IPS-18c (cell line): ENCODE data around the gene TMEM132D.
"Not testable (repeated sequence)": the region's sequence is repeated elsewhere in the genome, so short reads cannot be mapped to it uniquely, and the experiment has no call there.

ENCODE experiments used
- H3K4me3 ChIP-seq: 2 replicates; pipeline ENCODE4 v1.7.0; 2013; ENCODE audit warnings: low read depth, mild to moderate bottlenecking, low read length, moderate library complexity; ENCODE audit not compliant: insufficient read depth
- H3K9me3 ChIP-seq: one replicate; pipeline ENCODE4 v1.6.1; 2013; ENCODE audit warnings: mild to moderate bottlenecking, low read length, moderate library complexity; ENCODE audit not compliant: control insufficient read depth, insufficient read depth

TMEM132D gene

GRCh38 chr12:129201029-129201428, 702.8 kb downstream of the TMEM132D start:
- H3K4me3 ChIP-seq = no peak overlapping the region
- H3K9me3 ChIP-seq = no peaks in the 10 kb centered on the region

GRCh38 chr12:129200576-129200975, 703.2 kb downstream of the TMEM132D start:
- no peak overlapping the region for H3K4me3 ChIP-seq
- H3K9me3 ChIP-seq = no peaks in the 10 kb centered on the region

GRCh38 chr12:129196927-129197326, 706.9 kb downstream of the TMEM132D start:
- Histone ChIP-seq H3K4me3 (no peak overlapping the region), H3K9me3 (no peaks in the 10 kb centered on the region)

- H3K4me3 ChIP-seq = no peak overlapping the region
- H3K9me3 ChIP-seq = no peaks in the 10 kb centered on the region
Measured at GRCh38 chr12:129195081-129195480, 708.7 kb downstream of the TMEM132D start.

- H3K9me3 ChIP-seq = no peaks in the 10 kb centered on the region
Measured at GRCh38 chr12:129193263-129193871, 710.5 kb downstream of the TMEM132D start.

GRCh38 chr12:129190827-129191226, 713.0 kb downstream of the TMEM132D start:
- no peak overlapping the region for H3K4me3 ChIP-seq
- H3K9me3 ChIP-seq = no peaks in the 10 kb centered on the region

More at GRCh38 chr12:129193263-129193871, 710.5 kb downstream of the TMEM132D start:
- no peak overlapping the region for H3K4me3 ChIP-seq

GRCh38 chr12:129189879-129190278, 713.9 kb downstream of the TMEM132D start:
- H3K4me3 ChIP-seq, H3K9me3 ChIP-seq: not testable (repeated sequence)

GRCh38 chr12:129186952-129187351, 716.9 kb downstream of the TMEM132D start:
- Histone ChIP-seq H3K9me3 (no peaks in the 10 kb centered on the region), H3K4me3 (no peak overlapping the region)

GRCh38 chr12:129185855-129186254, 718.0 kb downstream of the TMEM132D start:
- Histone ChIP-seq H3K9me3 (no peaks in the 10 kb centered on the region), H3K4me3 (no peak overlapping the region)

GRCh38 chr12:129184127-129184928, 719.5 kb downstream of the TMEM132D start:
- Histone ChIP-seq H3K9me3 (no peaks in the 10 kb centered on the region), H3K4me3 (no peak overlapping the region)

GRCh38 chr12:129179941-129180553, 723.8 kb downstream of the TMEM132D start:
- H3K9me3 ChIP-seq = no peaks in the 10 kb centered on the region
- no peak overlapping the region for H3K4me3 ChIP-seq

- Histone ChIP-seq H3K9me3 (no peaks in the 10 kb centered on the region), H3K4me3 (no peak overlapping the region)
Measured at GRCh38 chr12:129169928-129170327, 733.9 kb downstream of the TMEM132D start.

GRCh38 chr12:129163861-129164260, 740.0 kb downstream of the TMEM132D start:
- Histone ChIP-seq H3K9me3 (peaks cover 2% of the 10 kb centered on the region), H3K4me3 (no peak overlapping the region)

GRCh38 chr12:129163461-129163860, 740.4 kb downstream of the TMEM132D start:
- Histone ChIP-seq H3K9me3 (peaks cover 2% of the 10 kb centered on the region), H3K4me3 (no peak overlapping the region)

GRCh38 chr12:129162805-129163204, 741.0 kb downstream of the TMEM132D start:
- Histone ChIP-seq H3K4me3 (no peak overlapping the region), H3K9me3 (peaks cover 2% of the 10 kb centered on the region)

- Histone ChIP-seq H3K9me3 (peaks cover 2% of the 10 kb centered on the region), H3K4me3 (no peak overlapping the region)
Measured at GRCh38 chr12:129161511-129161910, 742.3 kb downstream of the TMEM132D start.

GRCh38 chr12:129160282-129160681, 743.5 kb downstream of the TMEM132D start:
- Histone ChIP-seq H3K9me3 (peaks cover 2% of the 10 kb centered on the region), H3K4me3 (no peak overlapping the region)
